Measurements from ENCODE around the gene CD164.

CD164 gene

DNA sequence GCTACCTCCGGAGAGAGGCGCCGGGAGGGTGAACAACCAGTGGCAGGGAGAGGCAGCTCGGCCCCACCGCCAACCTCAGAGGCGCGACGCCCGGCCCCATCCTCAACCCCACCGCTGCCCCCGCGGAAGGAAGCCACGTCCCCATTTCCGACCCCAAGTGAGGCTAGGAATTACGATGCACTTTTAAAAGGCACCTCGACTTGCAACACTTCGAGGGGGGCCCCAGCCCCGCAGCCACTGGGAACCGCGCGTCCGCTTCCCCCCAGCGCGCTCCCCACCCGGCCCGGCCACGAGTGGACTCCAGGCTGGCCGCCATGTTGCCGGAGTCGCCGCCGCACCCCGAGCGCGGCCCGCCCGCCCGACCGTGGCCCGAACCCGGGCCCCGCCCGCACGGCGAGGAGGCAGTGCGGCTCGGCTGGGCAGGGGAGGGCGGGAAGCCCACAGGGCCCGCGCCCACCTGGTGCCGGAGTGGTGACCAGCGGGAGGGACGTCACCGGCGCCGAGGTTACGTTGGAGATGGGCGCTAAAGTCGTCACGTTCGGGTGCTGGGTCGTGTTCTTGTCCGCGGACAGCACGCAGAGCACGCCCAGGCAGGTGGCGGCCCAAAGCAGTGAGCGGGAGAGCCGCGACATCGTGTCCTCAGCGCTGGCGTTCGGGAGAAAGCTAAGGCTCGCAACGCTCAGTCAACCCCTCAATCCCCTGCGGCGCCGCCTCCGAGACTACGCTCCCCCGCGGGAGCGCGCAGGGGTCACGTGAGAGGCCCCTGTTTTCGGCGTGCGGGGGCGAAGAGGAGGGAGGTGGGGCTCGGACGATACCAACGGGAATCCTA, at the start of gene CD164:
TSS of gene CD164 (minus strand) at position 721 of the 829 bp plus-strand sequence. CDS start at position 632, 89 bp downstream.
- DNase-seq (ENCODE audit: low read depth): peak; percentile 90

DNA sequence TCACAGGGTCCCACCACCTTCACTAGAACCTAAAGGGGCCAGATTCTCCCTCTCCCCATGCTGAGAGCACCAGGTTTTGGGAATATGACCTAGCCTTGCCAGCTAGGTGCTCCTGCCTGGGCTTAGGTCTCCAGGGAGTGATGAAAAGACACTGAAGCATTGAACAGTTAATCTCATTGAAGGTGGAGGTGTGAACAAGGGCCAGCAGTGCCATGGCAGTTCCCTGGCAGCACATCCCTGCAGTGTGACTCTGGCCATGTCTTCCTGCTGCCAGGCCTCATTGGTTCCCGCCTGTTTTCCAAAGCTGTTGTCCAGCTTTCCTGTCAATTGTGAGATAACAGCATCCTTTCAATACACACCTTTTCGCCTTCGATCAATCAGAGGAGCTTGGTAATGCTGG, 47.2 kb upstream of the CD164 start:
- no peak for DNase-seq (ENCODE audit: low read depth)

DNA sequence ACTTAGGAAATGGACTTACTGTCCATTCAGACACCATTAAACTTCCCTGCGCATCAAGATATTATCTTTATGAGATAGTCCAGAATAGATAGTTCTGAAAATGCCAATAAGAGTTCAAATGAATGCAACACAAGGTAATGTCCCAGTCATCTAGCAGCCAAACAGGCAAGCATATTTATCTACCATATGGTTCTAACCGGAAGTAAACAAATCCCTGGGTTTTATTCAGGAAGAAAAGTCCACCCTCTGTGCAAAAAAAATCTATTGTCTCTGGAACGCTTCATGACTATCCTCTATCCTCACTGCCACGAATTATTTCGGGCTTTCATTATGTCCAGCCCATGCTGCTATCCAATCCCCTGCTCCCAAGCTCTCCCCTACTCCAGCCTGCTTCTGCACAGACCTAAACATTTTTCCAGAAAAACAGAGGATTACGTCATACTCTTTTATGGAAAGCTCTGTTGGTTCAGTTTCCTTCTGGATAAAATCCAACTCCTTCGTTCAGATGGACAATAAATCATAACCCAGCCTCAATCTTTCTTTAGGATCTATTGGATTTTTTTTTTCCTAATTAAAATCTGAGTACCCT, 46.7 kb upstream of the CD164 start:
- no peak for DNase-seq (ENCODE audit: low read depth)

DNA sequence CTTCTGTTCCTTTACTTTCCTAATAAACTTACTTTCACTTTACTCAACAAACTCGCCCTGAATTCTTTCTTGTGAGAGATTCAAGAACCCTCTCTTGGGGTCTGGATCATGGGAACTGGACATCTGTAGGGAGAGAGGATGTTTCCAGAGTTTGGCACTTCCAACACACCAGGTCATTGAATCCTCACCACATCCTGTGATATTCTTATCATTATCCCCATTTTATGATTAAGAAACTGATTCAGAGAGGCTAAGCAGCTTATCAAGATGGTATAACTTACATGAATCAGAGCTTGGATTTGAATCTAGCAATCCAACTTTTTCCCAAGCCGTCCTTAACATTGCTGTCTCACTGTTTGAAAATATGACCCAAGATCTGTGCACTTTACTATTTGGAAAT, 42.7 kb upstream of the CD164 start:
- no peak for DNase-seq (ENCODE audit: low read depth)

DNA sequence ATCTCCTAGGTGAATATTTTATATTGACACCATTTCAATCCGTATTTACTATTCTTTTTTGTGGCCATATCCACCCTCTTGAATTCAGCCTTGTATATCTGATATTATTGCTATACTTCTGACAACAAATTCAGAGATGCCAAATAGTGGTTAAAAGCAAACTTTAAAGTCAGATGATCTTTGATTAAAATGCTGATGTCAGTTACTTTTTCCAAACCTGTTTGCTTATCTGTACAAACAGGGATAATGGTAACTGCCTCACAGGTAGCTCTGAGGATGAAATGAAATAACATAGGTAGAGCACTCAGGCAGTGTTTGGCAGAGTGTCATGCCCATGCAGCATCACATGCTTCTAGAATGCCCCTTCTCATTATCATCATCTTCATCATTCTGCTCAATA, 38.9 kb upstream of the CD164 start:
- no peak for DNase-seq (ENCODE audit: low read depth)

DNA sequence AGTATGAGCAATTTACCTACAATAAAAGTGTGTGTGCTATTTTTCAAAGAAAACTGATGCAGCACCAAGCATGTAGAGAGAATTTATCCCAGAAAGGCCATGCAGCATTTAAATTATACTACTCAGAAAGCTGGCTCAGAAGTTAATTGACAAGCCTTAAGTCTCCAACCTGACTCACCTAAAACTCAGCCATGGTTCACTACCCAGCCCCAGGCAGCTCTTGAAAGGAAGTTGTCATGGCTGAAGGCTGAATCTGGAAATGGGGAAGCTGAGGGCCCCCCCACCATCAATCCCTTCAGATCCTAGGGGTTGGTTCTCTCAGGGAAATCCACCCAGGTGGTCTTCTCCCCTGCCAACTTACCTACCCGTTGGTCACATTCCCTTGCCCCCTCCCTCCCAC, 38.5 kb upstream of the CD164 start:
- DNase-seq (ENCODE audit: low read depth): no peak

DNA sequence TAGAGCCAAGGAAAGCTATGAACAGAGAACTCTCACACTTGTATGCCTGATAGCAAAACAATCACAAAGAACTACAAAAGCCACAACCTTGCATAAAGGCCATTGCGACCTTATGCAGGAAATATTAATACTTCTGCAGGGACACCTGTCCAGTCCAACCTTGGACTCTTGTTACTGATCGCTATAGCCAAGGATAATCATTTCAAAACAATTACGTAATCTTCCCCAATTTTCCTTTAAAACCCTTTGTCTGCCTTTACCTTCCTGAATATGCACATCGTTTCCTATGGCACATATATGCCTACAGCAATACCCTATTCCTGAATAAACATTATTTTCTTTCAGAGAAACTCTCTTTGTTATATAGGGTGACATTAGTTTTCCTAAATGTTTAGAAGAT, 35.4 kb upstream of the CD164 start:
- no peak for DNase-seq (ENCODE audit: low read depth)

DNA sequence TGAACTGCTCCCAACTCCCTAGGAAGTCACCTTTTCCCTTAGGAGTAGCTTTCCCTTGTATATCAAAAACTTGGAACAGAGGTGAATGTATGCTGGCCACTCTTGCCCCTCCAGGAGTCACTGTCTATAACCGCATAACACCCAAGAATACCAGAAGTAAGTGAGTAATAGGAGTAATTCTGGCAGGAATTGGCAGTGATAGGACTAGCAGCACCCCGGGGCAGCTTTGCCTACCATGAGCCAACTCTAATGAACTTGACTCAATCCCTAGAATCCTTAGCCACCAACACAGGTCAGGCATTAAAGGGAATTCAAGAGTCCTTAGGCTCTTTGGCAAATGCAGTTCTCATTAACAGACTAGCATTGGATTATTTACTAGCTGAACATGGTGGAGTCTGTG, 28.8 kb upstream of the CD164 start:
- DNase-seq (ENCODE audit: low read depth): no peak

DNA sequence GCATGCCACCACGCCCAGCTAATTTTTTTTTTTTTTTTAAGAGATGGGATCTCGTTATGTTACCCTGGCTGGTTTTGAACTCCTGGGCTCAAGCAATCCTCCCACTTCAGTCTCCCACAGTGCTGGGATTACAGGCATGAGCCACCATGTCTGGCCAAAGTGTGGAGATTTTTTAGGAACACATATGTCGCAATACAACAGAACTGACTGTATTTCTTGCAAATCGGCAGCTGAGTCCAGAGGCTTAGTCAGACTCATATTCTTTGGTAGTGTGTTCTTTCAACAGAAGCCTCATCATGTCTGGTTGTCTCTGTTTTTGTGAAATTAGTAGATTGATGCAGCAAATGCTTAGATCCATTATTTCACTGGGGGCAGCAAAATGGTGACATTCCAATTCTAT, 23.9 kb upstream of the CD164 start:
- DNase-seq (ENCODE audit: low read depth): no peak

DNA sequence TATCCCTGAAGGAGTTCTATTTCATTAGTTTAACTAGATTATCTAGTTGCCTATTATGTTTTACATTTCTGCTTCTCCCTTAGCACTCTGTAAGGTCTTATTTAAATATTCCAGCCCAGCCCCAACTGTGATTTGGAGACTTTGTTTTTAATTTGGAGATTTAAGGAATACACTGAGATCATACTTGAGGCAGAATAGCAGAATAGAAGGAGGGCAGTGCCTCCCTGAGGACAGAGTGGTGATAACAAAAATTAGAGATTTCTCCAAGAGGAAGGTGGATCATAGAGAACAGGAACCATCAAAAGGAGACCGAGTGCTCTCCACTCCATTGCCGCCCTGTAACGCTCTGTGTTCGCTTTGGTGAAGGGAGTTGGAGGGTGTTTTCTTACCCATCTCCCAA, 14.8 kb upstream of the CD164 start:
- DNase-seq (ENCODE audit: low read depth): no peak

DNA sequence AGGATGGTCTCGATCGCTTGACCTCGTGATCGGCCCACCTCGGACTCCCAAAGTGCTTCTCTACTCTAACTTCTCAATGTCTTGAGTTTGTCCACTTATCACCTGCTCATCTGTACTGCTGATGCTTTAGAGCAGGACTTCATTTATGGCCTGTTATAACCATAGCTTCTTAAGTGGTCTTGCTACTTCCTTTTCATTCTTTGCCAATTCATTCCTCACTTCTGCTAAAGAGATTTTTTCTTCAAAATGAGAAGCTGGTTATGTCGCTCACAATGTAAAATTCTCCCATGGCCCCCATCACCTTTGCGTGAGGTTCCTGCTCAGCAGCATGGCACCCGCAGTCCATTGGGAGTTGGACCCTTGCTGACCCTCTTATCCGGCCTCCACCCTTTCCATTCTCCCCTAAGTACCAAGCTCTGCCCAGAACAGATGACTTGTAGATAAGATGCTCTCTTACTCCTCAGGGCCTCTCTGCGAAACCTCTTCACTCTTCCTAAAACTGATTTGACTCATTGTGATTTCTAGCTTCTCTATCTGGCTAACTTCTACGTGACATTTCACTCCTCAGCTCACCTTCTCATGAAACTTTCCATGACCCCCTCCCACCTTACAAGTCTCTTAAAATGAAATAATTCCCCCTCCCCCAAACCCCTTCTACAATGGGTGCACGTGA, 13.9 kb upstream of the CD164 start:
- no peak for DNase-seq (ENCODE audit: low read depth)

DNA sequence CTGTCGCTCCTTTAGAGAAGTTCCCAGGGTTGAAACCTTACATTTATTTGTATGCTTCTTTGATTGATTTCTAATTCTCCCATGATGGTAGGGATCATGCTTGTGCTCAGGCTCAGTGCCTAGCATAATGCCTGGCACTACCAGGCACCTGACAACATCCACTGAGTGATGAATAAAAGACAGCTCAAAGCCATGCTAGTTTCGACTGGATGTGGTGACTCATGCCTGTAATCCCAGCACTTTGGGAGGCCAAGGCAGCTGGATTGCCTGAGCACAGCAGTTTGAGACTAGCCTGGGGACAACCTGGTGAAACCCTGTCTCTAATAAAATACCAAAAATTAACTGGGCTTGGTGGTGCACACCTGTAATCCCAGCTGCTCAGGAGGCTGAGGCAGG, 11.6 kb upstream of the CD164 start:
- no peak for DNase-seq (ENCODE audit: low read depth)

DNA sequence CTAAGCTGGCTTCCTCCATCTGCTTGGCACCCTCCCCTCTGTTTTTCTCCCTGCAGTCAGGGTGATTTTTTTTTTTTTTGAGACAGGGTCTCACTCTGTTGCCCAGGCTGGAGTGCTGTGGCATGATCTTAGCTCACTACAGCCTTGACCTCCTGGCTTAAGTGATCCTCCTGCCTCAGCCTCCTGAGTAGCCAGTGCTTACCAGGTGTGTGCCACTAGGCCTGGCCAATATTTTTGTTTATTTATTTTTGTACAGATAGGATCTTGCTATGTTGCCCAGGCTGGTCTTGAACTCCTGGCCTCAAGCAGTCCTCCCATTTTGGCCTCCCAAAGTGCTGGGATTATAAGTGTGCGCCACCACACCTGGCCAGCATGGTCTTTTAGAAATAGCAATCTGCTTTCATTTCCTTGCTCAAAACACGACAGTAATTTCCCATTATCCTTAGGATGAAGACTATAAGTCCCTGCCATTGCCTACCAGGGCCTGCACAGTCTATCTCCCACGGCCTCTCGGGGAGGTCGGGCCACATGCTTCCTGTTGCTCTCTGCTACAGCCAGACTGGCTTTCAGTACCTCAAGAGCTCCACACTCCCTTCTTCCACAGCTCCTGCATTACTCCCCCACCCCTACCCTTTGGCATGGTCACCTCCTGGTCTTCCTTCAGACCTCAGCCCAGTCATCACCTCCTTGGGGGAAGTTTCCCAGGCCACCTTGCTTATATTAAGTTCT, 11.1 kb upstream of the CD164 start:
- no peak for DNase-seq (ENCODE audit: low read depth)

DNA sequence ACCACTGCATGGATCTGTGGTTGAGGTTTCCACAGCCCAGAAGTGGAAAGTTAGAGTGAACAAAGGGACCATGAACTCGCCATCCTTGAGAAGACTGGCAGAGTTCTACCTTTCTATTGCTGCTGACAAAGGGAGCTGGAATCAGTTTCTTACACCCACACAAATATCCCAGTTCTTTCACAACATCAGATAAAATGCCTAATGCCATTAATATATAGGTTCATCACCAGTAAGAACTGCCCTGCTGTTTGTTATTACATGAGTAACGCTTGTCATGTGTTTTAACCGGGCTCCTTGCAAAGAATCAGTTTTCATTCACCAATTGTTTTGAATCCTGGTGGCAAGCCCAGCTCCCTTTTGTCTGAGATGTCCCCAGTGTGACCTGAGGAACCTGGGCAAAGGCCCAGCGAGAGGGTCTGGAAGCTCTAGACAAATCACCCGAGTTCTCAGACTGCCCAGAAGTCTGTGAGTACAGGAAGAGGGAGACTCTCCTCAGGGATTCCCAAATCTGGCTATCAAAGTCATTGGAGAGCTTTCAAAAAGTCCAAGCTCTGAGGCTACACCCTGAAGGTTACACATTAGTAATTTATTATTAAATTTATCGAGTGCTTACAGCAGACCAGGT, 7.5 kb upstream of the CD164 start:
- no peak for DNase-seq (ENCODE audit: low read depth)

DNA sequence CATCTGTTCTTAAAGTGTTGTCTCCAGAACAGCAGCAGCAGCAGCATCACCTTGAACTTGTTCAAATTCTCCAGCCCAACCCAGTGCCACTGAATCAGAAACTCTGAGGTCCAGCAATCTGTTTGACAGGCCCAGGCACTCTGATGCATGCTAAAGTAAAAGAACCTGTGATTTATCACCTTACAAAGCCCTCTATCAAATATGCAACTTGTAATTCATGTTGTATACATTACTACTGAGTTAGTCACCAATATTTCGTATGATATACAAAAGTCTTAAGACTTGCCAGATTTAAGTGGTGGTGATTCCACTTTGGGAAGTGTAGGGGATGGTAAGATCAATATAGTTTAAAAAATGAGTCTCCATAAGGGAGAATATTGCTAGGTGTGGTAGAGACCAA, 6.0 kb upstream of the CD164 start:
- DNase-seq (ENCODE audit: low read depth): no peak

DNA sequence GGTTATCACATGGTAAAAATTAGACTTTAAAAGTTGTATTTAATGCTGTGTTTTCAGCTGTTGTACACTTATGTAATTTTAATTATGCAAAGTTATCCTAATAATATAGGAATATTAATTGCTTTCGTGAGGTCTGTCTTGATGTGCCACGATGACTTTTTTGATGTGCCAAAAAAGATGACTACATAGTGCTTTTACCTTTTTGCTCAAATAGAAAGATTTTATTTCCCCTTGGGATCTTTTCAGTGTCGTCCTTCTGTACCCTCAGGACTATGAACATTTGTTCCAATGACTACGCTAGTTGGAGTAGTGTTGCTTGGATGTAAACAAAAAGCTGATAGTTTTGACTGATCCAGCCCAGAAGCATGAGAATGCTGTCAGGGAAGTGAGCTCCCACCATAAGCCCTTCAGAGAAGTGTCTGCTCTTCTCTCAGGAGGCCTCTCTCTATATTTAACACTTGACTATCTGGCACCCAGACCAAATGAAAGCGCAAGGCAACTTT, 1.2 kb upstream of the CD164 start:
- no peak for DNase-seq (ENCODE audit: low read depth)

DNA sequence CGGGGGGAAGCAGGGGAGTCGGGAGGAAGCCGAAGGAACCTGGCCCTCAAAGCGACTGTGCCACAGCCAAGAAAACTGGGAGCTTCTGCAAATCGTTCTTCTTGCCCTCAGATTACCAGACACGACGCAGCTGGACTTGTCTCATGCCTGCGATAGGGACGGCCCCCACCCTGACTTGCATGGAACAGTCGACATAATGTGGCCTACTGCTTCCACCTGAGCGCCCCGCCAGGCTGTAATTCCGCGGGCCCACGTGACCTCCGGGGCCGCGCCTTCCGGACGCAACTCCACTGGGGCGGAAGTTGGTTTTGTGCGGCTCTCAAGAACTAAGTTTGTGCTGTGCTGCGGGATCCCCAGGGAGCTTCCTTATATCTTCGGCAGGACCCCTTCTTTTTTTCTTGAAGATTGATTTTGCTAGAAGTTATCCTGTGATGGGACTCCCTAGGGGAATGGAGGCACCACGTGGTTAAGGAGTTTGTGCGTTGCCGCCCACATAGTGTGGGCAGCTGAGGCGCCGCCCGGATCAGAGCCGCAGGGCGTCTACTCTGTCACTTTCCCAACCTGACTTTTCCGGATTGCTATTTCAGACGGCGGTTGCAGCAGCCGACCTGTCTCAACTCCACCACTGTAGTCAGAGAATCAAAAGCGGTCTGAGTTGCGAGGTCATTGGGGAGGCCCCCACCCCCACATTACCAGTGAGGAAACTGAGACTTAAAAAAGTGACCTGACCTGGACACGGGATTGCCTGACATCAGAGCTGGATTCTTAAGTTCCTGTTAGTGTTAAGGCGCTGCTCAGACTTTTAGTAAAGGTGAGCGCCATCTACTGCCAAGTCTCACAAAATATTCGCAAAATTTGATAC, 540 bp upstream of the CD164 start:
- DNase-seq (ENCODE audit: low read depth): peak; percentile 85

DNA sequence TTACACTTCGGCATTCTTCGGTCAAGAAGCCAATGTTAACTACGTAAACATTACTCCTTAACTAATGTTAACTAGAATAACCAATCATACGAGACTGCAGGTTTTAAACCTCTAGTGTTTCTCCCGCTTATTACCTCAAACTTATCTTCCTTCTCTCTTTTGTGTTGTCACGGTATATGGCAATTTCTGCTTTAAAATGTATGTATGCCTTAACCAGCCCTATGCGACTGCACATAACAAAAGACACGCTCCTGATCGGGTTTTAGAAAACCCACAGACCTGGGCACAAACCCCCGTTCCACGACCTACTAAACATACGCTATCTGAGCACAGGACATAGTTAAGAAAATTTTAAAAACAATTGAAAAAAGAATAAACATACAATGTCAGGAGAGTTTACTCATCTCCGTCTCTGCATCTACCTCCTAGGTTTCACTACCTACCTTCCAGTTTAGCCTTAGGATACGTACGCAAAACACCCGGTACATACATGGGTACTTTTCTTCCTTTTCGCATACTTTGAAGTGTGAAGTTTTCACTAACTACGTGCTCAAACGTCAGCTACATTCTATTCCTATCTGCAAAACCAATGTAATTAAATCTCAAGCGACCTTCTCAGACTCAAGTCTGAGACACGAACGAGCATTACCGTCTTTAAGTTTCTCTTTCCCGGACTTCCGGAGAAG, 1.1 kb downstream of the CD164 start:
- no peak for DNase-seq (ENCODE audit: low read depth)

DNA sequence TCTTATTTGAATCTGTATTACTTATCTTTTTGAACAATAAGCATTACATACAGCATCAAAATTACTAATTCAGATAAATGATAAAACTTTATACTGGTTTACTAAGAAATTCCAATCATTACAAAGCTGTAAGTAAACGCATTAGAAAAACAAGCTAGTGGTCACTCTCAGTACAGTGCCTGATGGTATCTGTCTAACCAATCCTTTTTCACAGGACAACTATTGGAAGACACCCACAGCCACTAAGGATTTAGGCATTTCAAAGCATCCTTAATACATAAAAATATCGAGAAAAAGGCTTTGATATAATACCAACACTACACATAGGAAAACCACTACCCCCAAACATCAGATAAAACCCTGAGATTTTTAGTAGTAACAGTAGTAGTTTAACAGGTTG, 2.6 kb downstream of the CD164 start:
- no peak for DNase-seq (ENCODE audit: low read depth)

DNA sequence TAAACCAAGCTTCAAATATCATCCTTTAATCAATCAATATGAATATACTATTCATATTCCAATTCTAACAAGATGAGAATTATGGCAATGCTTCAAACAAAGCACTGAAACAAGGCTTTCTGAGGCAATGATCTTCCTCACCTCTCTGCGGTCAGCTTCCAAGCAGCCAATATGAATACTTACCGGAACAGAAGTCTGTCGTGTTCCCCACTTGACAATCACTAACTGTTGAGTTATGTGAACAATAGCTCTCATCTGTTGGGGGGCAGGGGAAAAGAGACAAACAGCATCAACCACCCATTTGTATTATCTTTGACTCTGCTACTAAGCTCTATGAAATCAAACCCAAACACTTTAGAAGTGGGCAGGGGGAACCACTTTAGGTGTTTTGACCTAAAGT, 4.5 kb downstream of the CD164 start:
- DNase-seq (ENCODE audit: low read depth): no peak

Measured in activated T-helper 1 cell treated with Interleukin-2 at 50 U/mL for 16 hours (primary cell).